GM23338 (cell line): ENCODE results near the gene TAT. TPM values are rescaled to one million over a fixed set of nuclear protein-coding genes. Genes with fewer than 3 reads are reported as not detected.

Source experiments
- ATAC-seq: fragments of 200-7000 bp; cut with Tn5 transposase; 3 replicates; pipeline ENCODE4 v1.9.1; 2020
- DNase-seq: peaks from one replicate; pipeline ENCODE4 v3.0.0-alpha.2; 2015; ENCODE audit warnings: low spot score
- H2AFZ ChIP-seq: fragments of 200-600 bp; sonication (generic); 2 replicates; pipeline ENCODE4 v1.8.0; 2016; ENCODE audit warnings: antibody characterized with exemption, mild to moderate bottlenecking, moderate library complexity
- H3F3A ChIP-seq: fragments of 200-600 bp; sonication (generic); replicated peaks from 2 replicates; pipeline ENCODE4 v1.8.0; 2017; ENCODE audit warnings: antibody characterized with exemption, mixed run types, low read depth
- H3K27ac ChIP-seq: fragments of 200-600 bp; sonication (generic); 2 replicates; pipeline ENCODE4 v1.6.1; 2016; ENCODE audit warnings: low read depth
- H3K27me3 ChIP-seq: fragments of 200-600 bp; sonication (generic); 2 replicates; pipeline ENCODE4 v1.8.0; 2016; ENCODE audit warnings: mild to moderate bottlenecking, mixed run types, moderate library complexity; ENCODE audit not compliant: insufficient read depth
- H3K36me3 ChIP-seq: fragments of 200-600 bp; sonication (generic); 2 replicates; pipeline ENCODE4 v1.8.0; 2016; ENCODE audit warnings: mild to moderate bottlenecking; ENCODE audit not compliant: insufficient read depth
- H3K4me1 ChIP-seq: fragments of 200-600 bp; sonication (generic); 2 replicates; pipeline ENCODE4 v1.8.0; 2016; ENCODE audit warnings: mild to moderate bottlenecking, moderate library complexity; ENCODE audit not compliant: insufficient read depth
- H3K4me2 ChIP-seq: fragments of 200-600 bp; sonication (generic); 2 replicates; pipeline ENCODE4 v1.7.1; 2017; ENCODE audit warnings: mixed run types
- H3K4me3 ChIP-seq: fragments of 200-600 bp; sonication (generic); 2 replicates; pipeline ENCODE4 v1.6.1; 2016; ENCODE audit warnings: mixed run types
- H3K79me2 ChIP-seq: fragments of 200-600 bp; sonication (generic); replicated peaks from 2 replicates; pipeline ENCODE4 v1.8.0; 2017; ENCODE audit warnings: mild to moderate bottlenecking; ENCODE audit not compliant: insufficient read depth
- H3K9me2 ChIP-seq: fragments of 200-600 bp; sonication (generic); 2 replicates; pipeline ENCODE4 v1.8.0; 2017; ENCODE audit not compliant: insufficient read depth
- H4K20me1 ChIP-seq: fragments of 200-600 bp; sonication (generic); replicated peaks from 2 replicates; pipeline ENCODE4 v1.8.0; 2017; ENCODE audit warnings: mild to moderate bottlenecking; ENCODE audit not compliant: insufficient read depth
- H3K27ac Mint-ChIP-seq: 2 replicates; pipeline ENCODE4 v1.8.0; 2020; ENCODE audit warnings: inconsistent platforms, mild to moderate bottlenecking, moderate library complexity, mixed read lengths
- H3K27me3 Mint-ChIP-seq: 3 replicates; pipeline ENCODE4 v1.8.0; 2022; ENCODE audit warnings: low read depth, mild to moderate bottlenecking, moderate library complexity, mixed read lengths, inconsistent platforms; ENCODE audit not compliant: insufficient read depth, poor library complexity
- H3K36me3 Mint-ChIP-seq: 3 replicates; pipeline ENCODE4 v1.8.0; 2021; ENCODE audit warnings: low read depth, mild to moderate bottlenecking, inconsistent platforms, moderate library complexity, mixed read lengths
- H3K4me1 Mint-ChIP-seq: 3 replicates; pipeline ENCODE4 v1.8.0; 2020; ENCODE audit warnings: mild to moderate bottlenecking, inconsistent platforms, mixed read lengths
- H3K4me3 Mint-ChIP-seq: 3 replicates; pipeline ENCODE4 v1.8.0; 2021; ENCODE audit warnings: moderate library complexity, mild to moderate bottlenecking, inconsistent platforms, mixed read lengths
- H3K9me3 Mint-ChIP-seq: 3 replicates; pipeline ENCODE4 v1.8.0; 2020; ENCODE audit warnings: moderate library complexity, mild to moderate bottlenecking, inconsistent platforms, mixed read lengths
- ETS1 ChIP-seq: IDR thresholded peaks from 2 replicates; pipeline ENCODE4 v1.6.1; 2016; ENCODE audit warnings: antibody characterized with exemption
- EZH2 ChIP-seq: fragments of 200-600 bp; sonication (generic); IDR thresholded peaks from one replicate; pipeline ENCODE4 v1.8.0; 2017; ENCODE audit warnings: antibody characterized with exemption, mild to moderate bottlenecking, low read depth; ENCODE audit not compliant: unreplicated experiment
- POLR2AphosphoS5 ChIP-seq: IDR thresholded peaks from 2 replicates; pipeline ENCODE4 v1.6.1; 2016; ENCODE audit warnings: antibody characterized with exemption, low read depth
- ZNF114 ChIP-seq: fragments of 250-450 bp; sonication (Bioruptor Pico); IDR thresholded peaks from 2 replicates; pipeline ENCODE4 v1.5.0; 2020; ENCODE audit warnings: mild to moderate bottlenecking, moderate library complexity
- ZNF462 ChIP-seq: fragments of 250-450 bp; sonication (Bioruptor Pico); IDR thresholded peaks from 2 replicates; pipeline ENCODE4 v1.5.0; 2020; ENCODE audit warnings: mild to moderate bottlenecking, moderate library complexity
- polyA plus RNA-seq: library from polyadenylated mRNA; unstranded; fragments of >200 nt; fragmentation: Nextera tagmentation; extraction: Ambion mirVana; gene quantifications from 2 replicates; pipeline ENCODE4 v1.2.1, GENCODE V29; 2016
- total RNA-seq: library from RNA; depleted of rRNA; stranded (reverse); fragments of >200 nt; shearing (Covaris generic); gene quantifications from 2 replicates; pipeline ENCODE4 v1.2.3, GENCODE V29; 2014

The TAT gene
- total and polyA plus RNA-seq, 2 experiments from 2014 or later: 0.05 TPM; not detected in 1

- H3K27me3 Mint-ChIP-seq: peaks cover 3% of the 10 kb centered on the region
- no peaks in the 10 kb centered on the region for H3K36me3 ChIP-seq
- no peak overlapping the region for H3K4me3 ChIP-seq
- no peaks in the 10 kb centered on the region for H3K36me3 Mint-ChIP-seq
- TF ChIP-seq ZNF462 (CRISPR knock-in tag): no peak
- TF ChIP-seq POLR2AphosphoS5: no peak
- TF ChIP-seq ZNF114: no peak
- H3K9me2 ChIP-seq: no peaks in the 10 kb centered on the region
- ATAC-seq (no peak), DNase-seq (no peak)
- no peaks in the 10 kb centered on the region for H3K9me3 Mint-ChIP-seq
- H3K4me2 ChIP-seq: no peak overlapping the region
- no peak overlapping the region for H3K27ac ChIP-seq
- H3K4me1 Mint-ChIP-seq: peaks cover 27% of the 10 kb centered on the region
- H3K27ac Mint-ChIP-seq: no peak overlapping the region
- H3K79me2 ChIP-seq: peaks cover 19% of the 10 kb centered on the region; the same call in 1 of the 2 replicates
- H4K20me1 ChIP-seq: no peaks in the 10 kb centered on the region
- no peak overlapping the region for H3K4me3 Mint-ChIP-seq
- no peaks in the 10 kb centered on the region for H3F3A ChIP-seq
- no peak overlapping the region for H2AFZ ChIP-seq
- H3K27me3 ChIP-seq: no peaks in the 10 kb centered on the region
- H3K4me1 ChIP-seq: peaks cover 27% of the 10 kb centered on the region
These were observed 48.6 kb downstream of the TAT start for GRCh38 chr16:71528257-71528656.

GRCh38 chr16:71526111-71526631 lies 50.7 kb downstream of the TAT start, which contains the start of gene CHST4:
CHST4 (plus strand) TSS chr16:71526426; CDS start chr16:71536678, 10,252 bp downstream.
- 0 out of 2 replicates have a peak, but pooled peaks have one; percentile 27 for TF ChIP-seq ETS1
- no peak for TF ChIP-seq EZH2
- TF ChIP-seq POLR2AphosphoS5: peak; percentile 65
- peak within 1 kb of the TSS; percentile 99 for H3K27ac Mint-ChIP-seq
- H3K4me3 ChIP-seq: peak within 1 kb of the TSS; percentile 48

More at GRCh38 chr16:71526111-71526631, 50.7 kb downstream of the TAT start, which contains the start of gene CHST4:
- Mint-ChIP-seq H3K4me1 (peaks cover 27% of the 10 kb centered on the region), H3K9me3 (no peaks in the 10 kb centered on the region), H3K36me3 (no peaks in the 10 kb centered on the region), H3K27me3 (peaks cover 8% of the 10 kb centered on the region), H3K4me3 (peak within 1 kb of the TSS; percentile 77)
- Histone ChIP-seq H3F3A (no peaks in the 10 kb centered on the region), H3K27ac (peak within 1 kb of the TSS; percentile 95), H4K20me1 (no peaks in the 10 kb centered on the region), H3K4me1 (peaks cover 27% of the 10 kb centered on the region), H3K9me2 (no peaks in the 10 kb centered on the region), H3K79me2 (peaks cover 19% of the 10 kb centered on the region; the same call in 1 of the 2 replicates), H3K27me3 (no peaks in the 10 kb centered on the region), H3K4me2 (peak within 1 kb of the TSS; percentile 75), H3K36me3 (no peaks in the 10 kb centered on the region), H2AFZ (peak within 1 kb of the TSS; percentile 82; the same call in 1 of the 2 replicates)
- ATAC-seq (peak; percentile 95), DNase-seq (peak; percentile 93)
